GM12865 (cell line): ENCODE measurements around the gene CFAP57.
A peak's percentile ranks its signal among the peaks of the same experiment; 100 is the strongest.
"Not testable (repeated sequence)": the region's sequence is repeated elsewhere in the genome, so short reads cannot be mapped to it uniquely, and the experiment has no call there.

Source experiments
- DNase-seq: peaks from one replicate; pipeline ENCODE4 v3.0.0; 2010; ENCODE audit warnings: low read depth
- H3K4me3 ChIP-seq: 2 replicates; pipeline ENCODE4 v1.5.1; 2011; ENCODE audit warnings: mild to moderate bottlenecking, low read depth, low read length, control low read depth
- TF ChIP-seq, protein P1 (sequence below): IDR thresholded peaks from 2 replicates; pipeline ENCODE4 v1.5.1; 2011; ENCODE audit warnings: low read length, control low read depth, low read depth, inconsistent platforms; ENCODE audit not compliant: insufficient read depth; ENCODE audit errors: missing control alignments

Gene CFAP57

DNA sequence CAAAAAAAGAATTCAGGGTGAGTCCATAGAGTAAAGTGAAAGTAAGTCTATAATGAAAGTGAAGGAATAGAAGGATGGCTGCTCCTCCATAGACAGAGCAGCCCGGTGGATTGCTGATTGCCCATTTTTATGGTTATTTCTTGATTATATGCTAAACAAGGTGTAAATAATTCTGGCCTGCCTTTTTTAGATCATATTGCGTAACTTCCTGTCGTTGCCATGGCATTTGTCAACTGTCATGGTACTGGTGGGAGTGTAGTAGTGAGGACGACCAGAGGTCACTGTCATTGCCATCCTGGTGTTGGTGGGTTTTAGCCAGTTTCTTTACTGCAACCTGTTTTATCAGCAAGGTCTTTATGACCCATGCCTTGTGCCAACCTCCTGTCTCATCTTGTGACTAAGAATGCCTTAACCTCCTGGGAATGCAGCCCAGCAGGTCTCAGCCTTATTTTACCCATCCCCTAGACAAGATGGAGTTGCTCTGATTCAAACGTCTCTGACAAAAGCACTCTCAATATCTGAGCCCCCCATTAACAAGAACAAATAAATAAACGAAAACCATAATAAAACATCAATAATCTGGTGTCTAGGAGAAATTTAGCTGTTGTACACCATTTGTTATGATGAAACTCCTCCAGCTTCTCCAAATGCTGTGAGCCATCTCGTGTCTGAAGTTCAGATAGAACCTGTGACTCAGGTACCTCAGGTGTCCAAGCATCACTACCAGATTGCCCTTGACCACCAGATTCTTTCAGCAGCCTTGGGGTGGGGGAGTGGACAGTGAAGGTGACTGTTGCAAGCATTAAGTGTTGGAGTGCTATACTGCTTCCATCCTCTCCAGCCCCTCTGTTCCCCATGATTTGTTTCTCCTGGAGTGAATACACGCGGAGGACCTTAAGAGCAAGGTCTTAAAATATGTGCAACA lies 36.0 kb upstream of the CFAP57 start:
- H3K4me3 ChIP-seq = no peak overlapping the region
- TF ChIP-seq, protein P1, sequence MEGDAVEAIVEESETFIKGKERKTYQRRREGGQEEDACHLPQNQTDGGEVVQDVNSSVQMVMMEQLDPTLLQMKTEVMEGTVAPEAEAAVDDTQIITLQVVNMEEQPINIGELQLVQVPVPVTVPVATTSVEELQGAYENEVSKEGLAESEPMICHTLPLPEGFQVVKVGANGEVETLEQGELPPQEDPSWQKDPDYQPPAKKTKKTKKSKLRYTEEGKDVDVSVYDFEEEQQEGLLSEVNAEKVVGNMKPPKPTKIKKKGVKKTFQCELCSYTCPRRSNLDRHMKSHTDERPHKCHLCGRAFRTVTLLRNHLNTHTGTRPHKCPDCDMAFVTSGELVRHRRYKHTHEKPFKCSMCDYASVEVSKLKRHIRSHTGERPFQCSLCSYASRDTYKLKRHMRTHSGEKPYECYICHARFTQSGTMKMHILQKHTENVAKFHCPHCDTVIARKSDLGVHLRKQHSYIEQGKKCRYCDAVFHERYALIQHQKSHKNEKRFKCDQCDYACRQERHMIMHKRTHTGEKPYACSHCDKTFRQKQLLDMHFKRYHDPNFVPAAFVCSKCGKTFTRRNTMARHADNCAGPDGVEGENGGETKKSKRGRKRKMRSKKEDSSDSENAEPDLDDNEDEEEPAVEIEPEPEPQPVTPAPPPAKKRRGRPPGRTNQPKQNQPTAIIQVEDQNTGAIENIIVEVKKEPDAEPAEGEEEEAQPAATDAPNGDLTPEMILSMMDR = no peak
- no peak for DNase-seq

DNA sequence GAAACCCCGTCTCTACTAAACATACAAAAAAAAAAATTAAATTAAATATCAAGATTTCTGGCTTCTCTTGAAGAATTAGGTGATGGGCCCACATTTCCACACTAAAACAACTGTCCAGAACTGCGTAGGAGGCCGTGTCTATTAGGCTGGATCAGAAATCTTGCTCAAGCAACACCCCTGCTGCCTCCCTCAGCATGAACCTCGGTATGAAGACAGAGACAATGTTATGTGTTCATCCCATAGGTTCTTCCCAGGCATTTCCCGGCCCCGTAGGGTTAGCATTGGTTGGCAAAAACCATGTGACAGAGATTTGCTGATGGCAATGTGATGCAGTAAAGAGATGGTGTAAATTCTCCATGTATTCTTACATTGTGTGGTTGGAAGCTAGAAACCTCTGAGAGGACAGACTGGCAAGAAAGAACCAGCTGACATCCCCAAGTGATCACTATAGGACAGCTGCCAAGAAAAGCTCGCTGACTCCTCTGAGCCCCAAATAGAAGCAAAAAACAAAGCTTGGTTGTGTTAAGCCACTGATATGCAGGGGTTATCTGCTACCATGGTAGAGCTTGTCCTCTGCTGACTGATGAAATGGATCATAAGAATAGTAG lies 34.6 kb upstream of the CFAP57 start:
- DNase-seq = no peak
- TF ChIP-seq, protein P1 = no peak
- no peak overlapping the region for H3K4me3 ChIP-seq

DNA sequence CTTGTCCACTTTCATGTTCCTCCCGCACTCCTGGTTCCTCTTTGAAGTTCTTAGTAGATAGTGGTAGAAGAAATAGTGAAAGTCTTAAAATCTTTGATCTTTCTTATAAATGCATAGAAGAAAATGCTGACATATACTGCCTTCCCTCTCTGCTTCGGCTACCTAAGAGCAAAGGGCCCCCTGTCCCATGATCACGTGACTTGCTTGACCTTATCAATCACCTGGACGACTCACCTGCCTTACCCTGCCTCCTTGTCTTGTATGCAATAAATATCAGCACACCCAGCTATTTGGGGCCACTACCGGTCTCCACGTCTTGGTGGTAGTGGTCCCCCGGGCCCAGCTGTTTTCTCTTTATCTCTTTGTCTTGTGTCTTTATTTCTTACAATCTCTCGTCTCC lies 32.8 kb upstream of the CFAP57 start:
- not testable (repeated sequence) for H3K4me3 ChIP-seq, DNase-seq

DNA sequence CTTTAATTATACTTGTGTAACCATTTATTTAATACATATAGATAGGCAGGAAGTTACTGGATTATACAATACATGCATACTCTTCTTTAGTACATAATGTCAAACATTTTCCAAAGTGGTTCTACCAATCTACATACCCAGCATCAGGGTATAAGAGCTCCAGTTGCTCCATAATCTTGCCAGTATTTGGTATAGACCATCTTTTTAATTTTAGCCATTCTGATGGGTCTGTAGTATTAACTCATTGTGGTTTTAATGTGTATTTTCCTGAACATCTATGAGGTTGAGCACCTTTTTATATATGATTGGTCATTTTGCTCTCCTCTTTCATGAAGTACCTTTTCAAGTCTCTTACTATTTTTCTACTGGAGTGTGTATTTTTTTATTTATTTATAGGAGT lies 32.1 kb upstream of the CFAP57 start:
- no peak overlapping the region for H3K4me3 ChIP-seq
- DNase-seq = no peak
- TF ChIP-seq, protein P1 = no peak

DNA sequence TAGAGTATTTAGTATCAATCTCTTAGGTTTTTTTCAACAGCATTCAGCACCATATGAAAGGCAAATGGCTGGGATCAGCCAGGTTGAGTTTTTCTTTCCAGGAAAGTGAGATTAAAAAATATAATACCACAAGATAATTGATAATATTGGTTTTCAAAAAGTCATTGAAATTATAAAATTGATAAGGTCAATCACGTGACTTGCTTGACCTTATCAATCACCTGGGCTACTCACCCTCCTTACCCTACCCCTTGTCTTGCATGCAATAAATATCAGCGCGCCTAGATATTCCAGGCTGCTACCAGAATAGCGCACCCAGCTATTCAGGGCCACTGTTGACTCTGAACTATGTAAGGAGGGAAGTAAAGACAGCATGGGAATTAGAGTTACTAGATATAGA lies 31.5 kb upstream of the CFAP57 start:
- no peak overlapping the region for H3K4me3 ChIP-seq
- DNase-seq = no peak
- TF ChIP-seq, protein P1 = no peak

DNA sequence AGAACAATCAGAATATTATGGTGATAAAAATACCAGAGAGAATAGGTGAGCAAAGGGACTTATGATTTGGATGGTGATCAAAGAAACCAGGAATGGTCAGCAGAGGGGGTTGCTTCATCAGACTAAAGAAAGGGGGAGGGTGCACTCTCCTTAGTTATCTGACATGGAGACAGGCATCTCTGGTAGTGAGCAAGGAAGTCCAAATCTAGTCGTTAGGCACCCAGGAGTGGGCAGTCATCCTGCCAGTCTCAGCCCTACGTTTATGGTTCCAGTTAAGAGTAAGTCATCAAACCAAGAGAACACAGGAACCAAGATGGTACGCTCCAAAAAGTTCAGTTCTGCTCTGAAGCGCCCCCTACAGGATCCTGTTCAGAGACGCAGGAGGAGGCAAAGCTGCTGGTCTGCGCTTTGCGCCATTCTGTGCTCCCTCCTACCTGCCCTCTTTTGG lies 28.7 kb upstream of the CFAP57 start:
- no peak overlapping the region for H3K4me3 ChIP-seq
- DNase-seq = peak; percentile 25
- TF ChIP-seq, protein P1 = peak; percentile 31

DNA sequence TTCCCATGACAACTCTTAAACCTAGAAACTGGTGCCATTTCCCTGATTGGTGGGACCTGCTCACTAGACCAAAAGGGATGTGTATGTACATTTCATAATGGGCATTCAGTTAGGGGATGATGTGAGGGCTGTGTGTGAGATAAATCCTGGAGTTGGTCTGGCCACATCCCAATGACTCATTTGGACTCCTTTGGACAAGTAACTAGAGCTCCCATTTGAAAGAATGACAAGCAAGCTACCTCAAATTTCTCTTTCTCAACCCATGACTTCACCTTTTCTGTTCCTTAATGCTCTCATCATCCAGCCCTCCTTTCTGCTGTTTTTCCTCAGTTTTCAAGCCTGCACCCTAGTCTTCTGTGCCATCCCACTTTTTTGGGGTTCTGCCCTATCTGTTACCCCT lies 27.9 kb upstream of the CFAP57 start:
- no peak overlapping the region for H3K4me3 ChIP-seq
- DNase-seq = no peak
- TF ChIP-seq, protein P1 = no peak
